ENCODE data around the gene MPL.
"Not testable (repeated sequence)": the region's sequence is repeated elsewhere in the genome, so short reads cannot be mapped to it uniquely, and the experiment has no call there.

GRCh38 chr1:43400441-43400840, 62.8 kb downstream of the MPL start:
- TF ChIP-seq CTCF, POLR2A (IDR thresholded peaks at IDR 0.05): not testable (repeated sequence)

All from vagina (tissue), 2 donors.